Right lobe of liver (tissue), 4 donors: Measurements from ENCODE around the gene P2RY12.

ENCODE experiments used
- CTCF ChIP-seq, 4 donors: fragments of 200-600 bp in 3 of 4; fragments of 450-650 bp in 1 of 4; IDR thresholded peaks; one replicate each; pipeline versions ENCODE4 v1.5.1 to v1.8.0; 2016 to 2022; ENCODE audit warnings: antibody characterized with exemption in 4 of 4, mild to moderate bottlenecking in 2 of 4
- POLR2A ChIP-seq: fragments of 450-650 bp; IDR thresholded peaks from one replicate; pipeline ENCODE4 v1.6.1; 2017; ENCODE audit warnings: antibody characterized with exemption, mild to moderate bottlenecking
- donor health status: DM: no; HTN: no; CAD: no.
- donor health status: DM: no; HTN: no; CAD: no.
- donor health status: DM: no; HTN: yes; CAD: no.

DNA sequence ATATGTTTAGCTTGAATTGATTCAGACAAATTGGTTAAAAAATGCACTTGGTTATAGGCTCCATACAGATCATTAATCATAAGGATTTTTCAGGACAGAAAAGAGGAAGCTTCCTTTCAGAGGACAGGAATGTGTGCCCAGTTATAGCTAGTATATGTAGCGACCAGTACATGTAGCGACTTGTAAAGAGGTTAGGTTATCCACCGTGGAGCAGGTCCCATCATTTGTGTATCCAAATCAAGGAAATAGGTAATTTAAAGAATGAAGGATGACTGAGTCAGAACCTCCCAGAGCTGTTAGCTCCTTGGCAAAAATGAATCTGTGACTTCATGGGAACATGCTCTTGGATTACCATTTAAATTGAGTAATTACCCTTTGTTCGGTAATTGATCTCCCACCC is 15.8 kb upstream of the P2RY12 start:
- no peak for TF ChIP-seq CTCF (IDR thresholded peaks at IDR 0.05)
- no peak for TF ChIP-seq POLR2A
